Gastroesophageal sphincter (tissue), 4 donors: Measurements from ENCODE around the gene CTNNA2. TPM values are rescaled to one million over a fixed set of nuclear protein-coding genes. Genes with fewer than 3 reads are reported as not detected.

ENCODE experiments used
- ATAC-seq: fragments of 150-250 bp; one replicate; pipeline ENCODE4 v1.9.1; 2016; ENCODE audit warnings: mild to moderate bottlenecking, moderate library complexity
- H3K27ac ChIP-seq, 4 donors: fragments of 200-600 bp; sonication (generic) in 3 of 4; 1 replicate in 3 of 4; 2 replicates in 1 of 4; pipeline ENCODE4 v1.5.1; 2016 to 2019
- H3K27me3 ChIP-seq: fragments of 200-600 bp; sonication (generic); one replicate; pipeline ENCODE4 v1.5.1; 2019
- H3K36me3 ChIP-seq, 2 donors: fragments of 200-600 bp; sonication (generic); one replicate each; pipeline ENCODE4 v1.5.1; 2019; ENCODE audit warnings: control low read depth in 1 of 2
- H3K4me1 ChIP-seq, 3 donors: fragments of 200-600 bp; sonication (generic); 1 replicate in 2 of 3; 2 replicates in 1 of 3; pipeline ENCODE4 v1.5.1; 2016 to 2019; ENCODE audit warnings: control low read depth in 2 of 3
- H3K4me3 ChIP-seq, 2 donors: fragments of 200-600 bp; sonication (generic); one replicate each; pipeline ENCODE4 v1.5.1; 2019; ENCODE audit warnings: mild to moderate bottlenecking in 1 of 2, moderate library complexity in 1 of 2
- H3K9me3 ChIP-seq, 3 donors: fragments of 200-600 bp; sonication (generic); one replicate each; pipeline ENCODE4 v1.5.1; 2017 to 2019; ENCODE audit warnings: control low read depth in 2 of 3
- EP300 ChIP-seq: sonication (generic); formaldehyde crosslinking; IDR thresholded peaks from one replicate; pipeline ENCODE4 v1.6.1; 2017; ENCODE audit warnings: antibody characterized with exemption, mild to moderate bottlenecking
- POLR2A ChIP-seq, 2 donors: fragments of 450-650 bp; IDR thresholded peaks; one replicate each; pipeline ENCODE4 v1.6.1; 2017; ENCODE audit warnings: antibody characterized with exemption in 2 of 2, mild to moderate bottlenecking in 2 of 2, moderate library complexity in 1 of 2
- POLR2AphosphoS5 ChIP-seq: sonication (generic); formaldehyde crosslinking; IDR thresholded peaks from one replicate; pipeline ENCODE4 v1.6.1; 2017; ENCODE audit warnings: antibody characterized with exemption
- WGBS, 2 donors: methylation state at CpG; one replicate each; pipeline ENCODE4 v1.1.5; 2018; ENCODE audit warnings: low coverage in 1 of 2; 5-methylcytosine and 5-hydroxymethylcytosine counted together
- total RNA-seq, 4 donors: library from RNA; depleted of rRNA; stranded (reverse); fragments of >200 nt; gene quantifications; one replicate each; pipeline ENCODE4 v1.1.0, GENCODE V29; 2016
- TF ChIP-seq, protein P1 (sequence below), 4 experiments: fragments of 200-600 bp in 2 of 4; fragments of 450-650 bp in 2 of 4; sonication (generic) in 1 of 4; IDR thresholded peaks; one replicate each; pipeline ENCODE4 v1.5.1; 2017 to 2019; ENCODE audit warnings: antibody characterized with exemption in 4 of 4, mild to moderate bottlenecking in 2 of 4, moderate library complexity in 2 of 4

Gene CTNNA2
- total RNA-seq, 4 donors from 2014 or later, result 0.15 to 4.2 (median 0.68) TPM

DNA sequence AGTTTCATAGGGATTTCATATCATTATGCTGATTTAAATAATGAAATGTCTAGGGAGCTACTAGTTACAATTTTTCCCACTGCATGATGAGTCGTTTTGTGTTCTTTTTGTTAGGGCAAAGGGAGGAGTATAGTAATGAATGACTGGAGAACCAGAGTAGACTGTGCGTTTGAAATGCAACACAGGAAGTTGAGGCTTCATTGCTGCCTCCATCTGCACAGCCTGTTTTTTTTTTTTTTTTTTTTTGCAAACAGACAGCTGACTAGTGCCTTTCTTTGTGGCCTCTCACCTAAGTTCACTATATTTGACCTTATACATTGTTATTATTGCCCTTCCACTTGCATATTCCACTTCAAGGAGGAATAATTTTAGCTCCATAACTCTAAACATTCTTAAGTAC is 1078.4 kb downstream of the CTNNA2 start:
- H3K36me3 ChIP-seq, result no peaks in the 10 kb centered on the region
- H3K4me1 ChIP-seq, result no peaks in the 10 kb centered on the region
- no peaks in the 10 kb centered on the region for H3K27me3 ChIP-seq
- TF ChIP-seq, protein P1, sequence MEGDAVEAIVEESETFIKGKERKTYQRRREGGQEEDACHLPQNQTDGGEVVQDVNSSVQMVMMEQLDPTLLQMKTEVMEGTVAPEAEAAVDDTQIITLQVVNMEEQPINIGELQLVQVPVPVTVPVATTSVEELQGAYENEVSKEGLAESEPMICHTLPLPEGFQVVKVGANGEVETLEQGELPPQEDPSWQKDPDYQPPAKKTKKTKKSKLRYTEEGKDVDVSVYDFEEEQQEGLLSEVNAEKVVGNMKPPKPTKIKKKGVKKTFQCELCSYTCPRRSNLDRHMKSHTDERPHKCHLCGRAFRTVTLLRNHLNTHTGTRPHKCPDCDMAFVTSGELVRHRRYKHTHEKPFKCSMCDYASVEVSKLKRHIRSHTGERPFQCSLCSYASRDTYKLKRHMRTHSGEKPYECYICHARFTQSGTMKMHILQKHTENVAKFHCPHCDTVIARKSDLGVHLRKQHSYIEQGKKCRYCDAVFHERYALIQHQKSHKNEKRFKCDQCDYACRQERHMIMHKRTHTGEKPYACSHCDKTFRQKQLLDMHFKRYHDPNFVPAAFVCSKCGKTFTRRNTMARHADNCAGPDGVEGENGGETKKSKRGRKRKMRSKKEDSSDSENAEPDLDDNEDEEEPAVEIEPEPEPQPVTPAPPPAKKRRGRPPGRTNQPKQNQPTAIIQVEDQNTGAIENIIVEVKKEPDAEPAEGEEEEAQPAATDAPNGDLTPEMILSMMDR (IDR thresholded peaks at IDR 0.05), result no peak
- TF ChIP-seq POLR2AphosphoS5 (no peak), POLR2A (IDR thresholded peaks at IDR 0.05) (no peak), EP300 (no peak)
- no peak overlapping the region for H3K4me3 ChIP-seq
- H3K9me3 ChIP-seq, result no peaks in the 10 kb centered on the region
- no peak for ATAC-seq
- no peak overlapping the region for H3K27ac ChIP-seq
- 49 to 65% methylated on average over 2 of the region's 2 CpGs for WGBS, 2 donors

DNA sequence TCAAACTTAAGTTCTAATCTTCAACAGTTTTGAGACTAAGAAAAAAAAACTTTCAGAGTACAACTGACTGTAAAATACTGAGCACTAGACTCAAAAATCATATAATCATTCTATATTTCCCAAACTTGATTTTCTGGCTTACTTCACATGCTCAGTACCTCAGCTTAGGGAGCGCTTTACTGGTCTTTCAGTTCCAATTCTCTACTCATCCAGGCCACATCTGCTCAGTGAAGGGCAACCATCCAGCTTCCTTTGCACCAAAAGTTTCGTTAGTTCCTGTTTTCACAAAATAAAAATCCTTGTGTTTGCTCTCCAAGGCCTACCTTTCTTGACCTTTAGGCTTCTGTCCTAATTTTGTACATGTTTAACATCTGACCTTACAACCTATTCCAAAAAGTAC is 1079.3 kb downstream of the CTNNA2 start:
- H3K36me3 ChIP-seq, result no peaks in the 10 kb centered on the region
- no peak overlapping the region for H3K4me3 ChIP-seq
- 90 to 94% methylated on average over 2 of the region's 2 CpGs for WGBS, 2 donors
- no peak overlapping the region for H3K27ac ChIP-seq
- H3K4me1 ChIP-seq, result no peaks in the 10 kb centered on the region
- no peak for TF ChIP-seq EP300
- H3K9me3 ChIP-seq, result no peaks in the 10 kb centered on the region
- no peak for ATAC-seq
- no peaks in the 10 kb centered on the region for H3K27me3 ChIP-seq

DNA sequence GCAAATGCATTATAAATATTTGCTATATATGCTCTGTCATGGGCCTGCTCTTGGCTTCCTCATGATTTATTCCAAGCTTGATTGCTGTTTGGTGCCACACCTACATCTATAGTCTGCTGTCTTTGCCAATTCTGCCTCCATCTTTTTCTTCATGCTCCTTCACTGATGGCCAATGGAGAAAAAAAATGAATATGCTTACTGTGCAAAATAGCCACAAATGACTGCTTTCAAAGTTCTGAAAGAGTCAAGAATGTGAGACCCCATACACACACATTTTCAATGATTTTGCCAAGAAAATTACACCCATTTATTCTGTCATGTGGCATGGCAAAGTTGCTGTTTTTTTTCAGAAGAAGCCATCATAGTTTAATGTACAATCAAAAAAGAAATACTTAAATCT is 1097.3 kb downstream of the CTNNA2 start:
- Histone ChIP-seq H3K4me1 (no peaks in the 10 kb centered on the region), H3K36me3 (no peaks in the 10 kb centered on the region), H3K27ac (no peak overlapping the region), H3K4me3 (no peak overlapping the region), H3K27me3 (no peaks in the 10 kb centered on the region), H3K9me3 (no peaks in the 10 kb centered on the region)
- TF ChIP-seq POLR2AphosphoS5 (no peak), POLR2A (IDR thresholded peaks at IDR 0.05) (no peak), EP300 (no peak)
- TF ChIP-seq, protein P1 (IDR thresholded peaks at IDR 0.05), result no peak
- ATAC-seq, result no peak

DNA sequence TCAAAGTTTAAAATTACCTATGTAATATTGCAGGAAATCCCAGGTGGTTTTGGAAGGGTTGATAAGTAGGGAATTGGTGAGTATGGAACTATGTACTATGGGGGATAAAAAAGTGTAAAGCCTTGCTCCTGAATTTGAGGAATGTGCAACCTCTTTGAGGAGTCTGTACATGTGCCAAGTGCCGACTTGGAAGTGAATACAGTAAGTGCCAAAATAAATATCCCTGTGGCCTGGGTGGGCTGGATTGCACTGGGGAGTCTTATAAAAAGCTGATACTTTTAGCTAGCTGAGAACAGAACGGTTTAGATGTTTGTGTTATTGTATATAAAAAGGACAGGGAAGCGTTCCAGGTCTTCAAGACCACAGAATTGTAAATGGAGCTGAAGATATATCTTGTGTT is 1108.8 kb downstream of the CTNNA2 start:
- H3K9me3 ChIP-seq, result no peaks in the 10 kb centered on the region
- no peak overlapping the region for H3K4me3 ChIP-seq
- no peak for TF ChIP-seq EP300
- TF ChIP-seq, protein P1 (IDR thresholded peaks at IDR 0.05), result no peak
- TF ChIP-seq POLR2A (IDR thresholded peaks at IDR 0.05), result no peak
- TF ChIP-seq POLR2AphosphoS5, result no peak
- H3K4me1 ChIP-seq, result no peaks in the 10 kb centered on the region
- H3K27me3 ChIP-seq, result no peaks in the 10 kb centered on the region
- no peak overlapping the region for H3K27ac ChIP-seq
- no peaks in the 10 kb centered on the region for H3K36me3 ChIP-seq
- ATAC-seq, result no peak
- 28 to 38% methylated on average over 3 of the region's 3 CpGs for WGBS, 2 donors

DNA sequence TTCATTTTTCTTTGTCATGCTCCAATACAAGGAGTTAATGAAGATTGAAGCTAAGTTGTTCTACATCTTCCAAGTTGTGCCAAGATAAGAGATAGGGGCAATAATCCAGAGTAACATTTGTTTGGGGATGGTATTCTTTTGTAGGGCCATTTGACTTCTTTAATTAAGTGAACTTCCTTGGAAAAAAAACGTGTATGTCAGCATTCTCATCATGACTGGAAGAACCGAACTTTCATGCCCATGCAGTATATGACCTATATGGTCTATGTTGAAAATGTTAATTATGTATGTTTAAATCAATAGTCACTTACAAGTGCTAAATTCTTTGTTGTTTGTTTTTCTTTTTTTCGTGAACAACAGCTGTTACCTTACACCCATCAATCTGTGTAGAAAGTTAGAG is 1111.2 kb downstream of the CTNNA2 start:
- 45 to 75% methylated on average over 3 of the region's 3 CpGs for WGBS, 2 donors
- Histone ChIP-seq H3K36me3 (no peaks in the 10 kb centered on the region), H3K4me1 (no peaks in the 10 kb centered on the region), H3K9me3 (no peaks in the 10 kb centered on the region), H3K4me3 (no peak overlapping the region), H3K27me3 (no peaks in the 10 kb centered on the region), H3K27ac (no peak overlapping the region)
- no peak for ATAC-seq
- TF ChIP-seq POLR2A (IDR thresholded peaks at IDR 0.05) (no peak), POLR2AphosphoS5 (no peak), EP300 (no peak)
- TF ChIP-seq, protein P1 (IDR thresholded peaks at IDR 0.05), result no peak

DNA sequence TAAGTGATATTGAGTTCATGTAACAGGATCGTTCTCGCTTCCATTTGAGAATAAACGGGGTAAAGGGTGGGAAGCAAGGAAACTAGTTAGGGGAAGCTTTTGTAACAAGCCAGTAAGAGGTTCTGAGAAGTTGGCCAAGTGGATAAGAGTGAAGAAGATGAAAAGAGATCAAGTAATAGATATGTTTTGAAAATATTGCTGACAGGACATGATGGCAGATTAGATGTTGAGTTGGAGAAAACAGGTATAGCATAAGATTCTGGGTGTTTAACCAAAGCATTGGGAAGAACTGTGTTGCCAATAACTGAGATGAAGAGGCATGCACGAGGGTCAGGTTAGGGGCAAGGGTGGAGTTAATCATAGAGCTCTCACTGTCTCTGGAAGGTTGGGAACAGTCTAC is 1121.7 kb downstream of the CTNNA2 start:
- WGBS, 2 donors, result 75% methylated on average over 4 of the region's 4 CpGs
- no peak overlapping the region for H3K4me3 ChIP-seq
- TF ChIP-seq POLR2AphosphoS5 (no peak), EP300 (no peak), POLR2A (IDR thresholded peaks at IDR 0.05) (no peak)
- TF ChIP-seq, protein P1 (IDR thresholded peaks at IDR 0.05), result no peak
- no peaks in the 10 kb centered on the region for H3K4me1 ChIP-seq
- no peaks in the 10 kb centered on the region for H3K36me3 ChIP-seq
- no peak overlapping the region for H3K27ac ChIP-seq
- no peaks in the 10 kb centered on the region for H3K9me3 ChIP-seq
- ATAC-seq, result no peak
- no peaks in the 10 kb centered on the region for H3K27me3 ChIP-seq
